Tibial nerve (tissue), 4 donors: ENCODE measurements around the gene DTNBP1.
"Not testable (repeated sequence)": the region's sequence is repeated elsewhere in the genome, so short reads cannot be mapped to it uniquely, and the experiment has no call there.

Experiments
- CTCF ChIP-seq, 5 experiments: fragments of 200-600 bp in 3 of 5; fragments of 450-650 bp in 2 of 5; sonication (generic) in 3 of 5; IDR thresholded peaks; one replicate each; pipeline ENCODE4 v1.5.1; 2016 to 2019; ENCODE audit warnings: antibody characterized with exemption in 5 of 5, mild to moderate bottlenecking in 3 of 5, moderate library complexity in 2 of 5
- EP300 ChIP-seq, 2 donors: sonication (generic); formaldehyde crosslinking; IDR thresholded peaks; one replicate each; pipeline ENCODE4 v1.6.1; 2017; ENCODE audit warnings: antibody characterized with exemption in 2 of 2, mild to moderate bottlenecking in 1 of 2
- POLR2A ChIP-seq, 2 donors: fragments of 450-650 bp; IDR thresholded peaks; one replicate each; pipeline ENCODE4 v1.6.1; 2017; ENCODE audit warnings: antibody characterized with exemption in 2 of 2, mild to moderate bottlenecking in 2 of 2, moderate library complexity in 2 of 2

GRCh38 chr6:15543332-15543917, 119.4 kb downstream of the DTNBP1 start:
- TF ChIP-seq EP300, CTCF, POLR2A (IDR thresholded peaks at IDR 0.05): not testable (repeated sequence)
